A549 (cell line): ENCODE measurements around the gene AHI1. TPM values are rescaled to one million over a fixed set of nuclear protein-coding genes. Genes with fewer than 3 reads are reported as not detected.
"Not testable (repeated sequence)": the region's sequence is repeated elsewhere in the genome, so short reads cannot be mapped to it uniquely, and the experiment has no call there.

Experiments
- ATAC-seq, 2 experiments: fragments of 200-7000 bp in 1 of 2; fragments of >200 bp in 1 of 2; cut with Nextera tagmentation in 1 of 2; cut with Tn5 transposase in 1 of 2; 3 replicates each; pipeline versions ENCODE4 v1.8.0 to v1.9.1; 2018 to 2020; ENCODE audit warnings: mild to moderate bottlenecking in 1 of 2, moderate library complexity in 1 of 2
- CTCF ChIA-PET: fragments of 300-600 bp; sonication (Branson Sonifier 250); formaldehyde crosslinking; extraction: SDS; loops from one replicate; lab custom pipeline; 2021; ENCODE audit warnings: antibody characterized with exemption, inconsistent platforms; lab: Yijun Ruan, JAX
- POLR2A ChIA-PET: fragments of 350-600 bp; formaldehyde crosslinking; extraction: SDS; loops from one replicate; lab custom pipeline; 2021; ENCODE audit warnings: antibody characterized with exemption, inconsistent platforms; lab: Yijun Ruan, JAX
- DNase-seq, 2 experiments: peaks; one replicate each; pipeline versions ENCODE4 v3.0.0 to v3.0.0-alpha.2; 2011 to 2016; ENCODE audit warnings: low read depth in 1 of 2, low spot score in 1 of 2
- FAIRE-seq: peaks from 2 replicates; lab custom pipeline; 2011; peaks lifted over from hg19 to GRCh38; lab: Jason Lieb, UNC
- H3K27ac ChIP-seq, 2 experiments: fragments of >200 bp; sonication (Bioruptor Twin); formaldehyde crosslinking; 3 replicates each; pipeline ENCODE4 v1.5.1; 2016 to 2017
- H3K4me1 ChIP-seq: fragments of >200 bp; sonication (Bioruptor Twin); formaldehyde crosslinking; 3 replicates; pipeline ENCODE4 v1.6.1; 2016
- H3K4me2 ChIP-seq: fragments of >200 bp; sonication (Bioruptor Twin); formaldehyde crosslinking; 3 replicates; pipeline ENCODE4 v1.6.1; 2016
- H3K4me3 ChIP-seq: fragments of >200 bp; sonication (Bioruptor Twin); formaldehyde crosslinking; 3 replicates; pipeline ENCODE4 v1.5.1; 2016
- H3K9me3 ChIP-seq: fragments of >200 bp; sonication (Bioruptor Twin); formaldehyde crosslinking; 3 replicates; pipeline ENCODE4 v1.6.1; 2016
- CEBPB ChIP-seq, 2 experiments: fragments of >200 bp in 1 of 2; sonication (Bioruptor Twin) in 1 of 2; formaldehyde crosslinking in 1 of 2; IDR thresholded peaks; 2 replicates each; pipeline ENCODE4 v1.6.1; 2012 to 2016
- CHD4 ChIP-seq: fragments of 200-600 bp; sonication (generic); IDR thresholded peaks from 2 replicates; pipeline ENCODE4 v1.6.1; 2016; ENCODE audit warnings: antibody characterized with exemption, mild to moderate bottlenecking, borderline replicate concordance
- EHF ChIP-seq: fragments of 250-450 bp; sonication (Bioruptor Pico); IDR thresholded peaks from 2 replicates; pipeline ENCODE4 v1.5.0; 2020; ENCODE audit warnings: mild to moderate bottlenecking
- ESRRA ChIP-seq: fragments of 150-350 bp; IDR thresholded peaks from 2 replicates; pipeline ENCODE4 v1.6.1; 2014; ENCODE audit warnings: mild to moderate bottlenecking, low read length, borderline replicate concordance
- HES2 ChIP-seq: fragments of >200 bp; sonication (Bioruptor Twin); formaldehyde crosslinking; IDR thresholded peaks from 2 replicates; pipeline ENCODE4 v1.6.1; 2016
- HOXA7 ChIP-seq: fragments of 250-450 bp; sonication (Bioruptor Pico); IDR thresholded peaks from 2 replicates; pipeline ENCODE4 v1.5.0; 2020; ENCODE audit warnings: mild to moderate bottlenecking, moderate library complexity
- HOXB13 ChIP-seq: fragments of 250-450 bp; sonication (Bioruptor Pico); IDR thresholded peaks from 2 replicates; pipeline ENCODE4 v1.5.0; 2020; ENCODE audit warnings: low read depth, mild to moderate bottlenecking, moderate library complexity
- HOXB5 ChIP-seq: fragments of 250-450 bp; sonication (Bioruptor Pico); IDR thresholded peaks from 2 replicates; pipeline ENCODE4 v1.5.0; 2020; ENCODE audit warnings: mild to moderate bottlenecking, moderate library complexity
- JUNB ChIP-seq: fragments of >200 bp; sonication (Bioruptor Twin); formaldehyde crosslinking; IDR thresholded peaks from 2 replicates; pipeline ENCODE4 v1.6.1; 2016
- KDM5A ChIP-seq: fragments of 200-600 bp; sonication (generic); IDR thresholded peaks from 2 replicates; pipeline ENCODE4 v1.6.1; 2016; ENCODE audit warnings: antibody characterized with exemption, mild to moderate bottlenecking
- MAFK ChIP-seq: fragments of 450-650 bp; IDR thresholded peaks from 2 replicates; pipeline ENCODE4 v1.6.1; 2014; ENCODE audit not compliant: partially characterized antibody
- NPAS2 ChIP-seq: fragments of 250-450 bp; sonication (Bioruptor Pico); IDR thresholded peaks from 2 replicates; pipeline ENCODE4 v1.8.0; 2022; ENCODE audit warnings: mild to moderate bottlenecking, moderate library complexity, borderline replicate concordance
- POLR2A ChIP-seq: IDR thresholded peaks from 2 replicates; pipeline ENCODE4 v1.6.1; 2012; ENCODE audit warnings: mild to moderate bottlenecking, low read length
- RARB ChIP-seq: fragments of 250-450 bp; sonication (Bioruptor Pico); IDR thresholded peaks from 2 replicates; pipeline ENCODE4 v1.8.0; 2021; ENCODE audit warnings: mild to moderate bottlenecking, moderate library complexity
- RCOR1 ChIP-seq: fragments of 150-350 bp; IDR thresholded peaks from 2 replicates; pipeline ENCODE4 v1.6.1; 2014; ENCODE audit warnings: antibody characterized with exemption, low read length, low read depth
- SMC3 ChIP-seq: fragments of >200 bp; sonication (Bioruptor Twin); formaldehyde crosslinking; IDR thresholded peaks from 3 replicates; pipeline ENCODE4 v1.6.1; 2018; ENCODE audit warnings: inconsistent platforms
- TFCP2L1 ChIP-seq: fragments of 250-450 bp; sonication (Bioruptor Pico); IDR thresholded peaks from 2 replicates; pipeline ENCODE4 v1.5.0; 2021; ENCODE audit warnings: mild to moderate bottlenecking
- TP53 ChIP-seq: fragments of 250-450 bp; sonication (Bioruptor Pico); IDR thresholded peaks from 2 replicates; pipeline ENCODE4 v1.5.0; 2021; ENCODE audit warnings: mild to moderate bottlenecking, moderate library complexity
- USF2 ChIP-seq: fragments of 450-650 bp; IDR thresholded peaks from 2 replicates; pipeline ENCODE4 v1.6.1; 2014; ENCODE audit warnings: antibody characterized with exemption
- ZNF302 ChIP-seq: fragments of 250-450 bp; sonication (Bioruptor Pico); IDR thresholded peaks from 2 replicates; pipeline ENCODE4 v1.9.0; 2021; ENCODE audit warnings: inconsistent platforms, mild to moderate bottlenecking, moderate library complexity
- WGBS: methylation state at CpG from one replicate; pipeline ENCODE4 v1.1.6; 2017; ENCODE audit errors: missing lambda C conversion rate; 5-methylcytosine and 5-hydroxymethylcytosine counted together
- polyA plus RNA-seq, 4 experiments: library from polyadenylated mRNA; depleted of rRNA in 3 of 4; stranded (reverse); fragments of >200 nt; fragmentation: RNase III in 1 of 4; extraction: RNeasy Plus Mini Kit Qiagen cat#74134 plus additional on column Dnase treatment in 1 of 4; gene quantifications; 2 replicates in 3 of 4; 3 replicates in 1 of 4; pipeline ENCODE4 v1.2.3, GENCODE V29; 2011 to 2017
- TF ChIP-seq, protein P1 (sequence below): fragments of 250-450 bp; sonication (Bioruptor Pico); IDR thresholded peaks from 2 replicates; pipeline ENCODE4 v1.5.0; 2020; ENCODE audit warnings: low read depth, mild to moderate bottlenecking, moderate library complexity
- TF ChIP-seq, protein P2 (sequence below): IDR thresholded peaks from 2 replicates; pipeline ENCODE4 v1.6.1; 2012
- TF ChIP-seq, protein P3 (sequence below): fragments of 200-600 bp; sonication (generic); IDR thresholded peaks from 2 replicates; pipeline ENCODE4 v1.6.1; 2016; ENCODE audit warnings: antibody characterized with exemption, mild to moderate bottlenecking, moderate library complexity

Gene AHI1
- polyA plus RNA-seq, 2 of the 4 experiments (the other 2 are of a cell fraction), result 24.7 to 50.8 TPM

DNA sequence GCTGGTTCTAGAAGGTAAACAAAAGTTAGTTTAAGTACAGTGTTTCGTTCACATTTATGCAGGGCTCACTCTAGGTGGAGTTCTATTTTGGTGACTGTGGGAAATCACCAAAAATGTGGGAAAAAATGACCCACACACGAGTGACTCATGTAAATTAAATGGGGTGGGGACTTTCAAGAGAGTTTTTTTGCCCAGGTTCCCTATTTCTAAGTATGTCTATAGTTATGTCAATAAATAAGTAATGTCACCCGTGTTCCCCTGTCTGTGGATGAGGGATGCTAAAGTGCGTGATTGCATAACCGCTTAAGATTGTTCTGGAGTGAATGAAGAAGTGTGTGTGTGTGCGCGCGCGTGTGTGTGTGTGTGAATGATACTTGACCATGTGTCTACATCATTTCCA is 247.3 kb downstream of the AHI1 start:
- Histone ChIP-seq H3K9me3 (no peaks in the 10 kb centered on the region), H3K4me1 (no peaks in the 10 kb centered on the region), H3K4me2 (no peak overlapping the region), H3K27ac (no peak overlapping the region), H3K4me3 (no peak overlapping the region)
- CTCF ChIA-PET, result interaction anchor here (1.3 to 2.1 kb wide), 2 partner anchors 18 to 22 kb away, joined by 3 to 4 read pairs; no protein-coding TSS in a partner anchor
- WGBS, result 82% methylated on average over 9 of the region's 9 CpGs
- DNase-seq (no peak), FAIRE-seq (no peak), ATAC-seq (no peak)
- POLR2A ChIA-PET, result no interaction called here
- no peak for TF ChIP-seq HOXB13 (CRISPR knock-in tag)
- TF ChIP-seq ESRRA, result no peak
- TF ChIP-seq ZNF302 (CRISPR knock-in tag), result no peak
- TF ChIP-seq CEBPB (IDR thresholded peaks at IDR 0.05), result no peak
- no peak for TF ChIP-seq MAFK

GRCh38 chr6:135246412-135247012 is 251.0 kb downstream of the AHI1 start:
- FAIRE-seq, ATAC-seq, DNase-seq, POLR2A ChIA-PET, H3K4me2 ChIP-seq, H3K4me1 ChIP-seq, H3K9me3 ChIP-seq, CTCF ChIA-PET, H3K4me3 ChIP-seq, H3K27ac ChIP-seq: not testable (repeated sequence)
- WGBS, result 61% methylated on average over 8 of the region's 8 CpGs

GRCh38 chr6:135244805-135245204 is 252.7 kb downstream of the AHI1 start:
- POLR2A ChIA-PET, result no interaction called here
- CTCF ChIA-PET, result no interaction called here
- FAIRE-seq (no peak), DNase-seq (no peak), ATAC-seq (no peak)
- H3K4me3 ChIP-seq, result no peak overlapping the region
- no peaks in the 10 kb centered on the region for H3K9me3 ChIP-seq
- H3K27ac ChIP-seq, result no peak overlapping the region
- 82% methylated on average over 6 of the region's 6 CpGs for WGBS
- no peaks in the 10 kb centered on the region for H3K4me1 ChIP-seq
- TF ChIP-seq, protein P1, sequence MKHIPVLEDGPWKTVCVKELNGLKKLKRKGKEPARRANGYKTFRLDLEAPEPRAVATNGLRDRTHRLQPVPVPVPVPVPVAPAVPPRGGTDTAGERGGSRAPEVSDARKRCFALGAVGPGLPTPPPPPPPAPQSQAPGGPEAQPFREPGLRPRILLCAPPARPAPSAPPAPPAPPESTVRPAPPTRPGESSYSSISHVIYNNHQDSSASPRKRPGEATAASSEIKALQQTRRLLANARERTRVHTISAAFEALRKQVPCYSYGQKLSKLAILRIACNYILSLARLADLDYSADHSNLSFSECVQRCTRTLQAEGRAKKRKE (CRISPR knock-in tag), result no peak
- TF ChIP-seq JUNB (no peak), USF2 (no peak), RCOR1 (no peak), EHF (CRISPR knock-in tag) (no peak), TP53 (CRISPR knock-in tag) (no peak), CHD4 (no peak), KDM5A (no peak), HOXA7 (CRISPR knock-in tag) (no peak), POLR2A (no peak), NPAS2 (CRISPR knock-in tag) (no peak), HES2 (no peak), HOXB5 (CRISPR knock-in tag) (no peak), TFCP2L1 (CRISPR knock-in tag) (no peak), RARB (no peak), SMC3 (no peak)
- TF ChIP-seq, protein P2, sequence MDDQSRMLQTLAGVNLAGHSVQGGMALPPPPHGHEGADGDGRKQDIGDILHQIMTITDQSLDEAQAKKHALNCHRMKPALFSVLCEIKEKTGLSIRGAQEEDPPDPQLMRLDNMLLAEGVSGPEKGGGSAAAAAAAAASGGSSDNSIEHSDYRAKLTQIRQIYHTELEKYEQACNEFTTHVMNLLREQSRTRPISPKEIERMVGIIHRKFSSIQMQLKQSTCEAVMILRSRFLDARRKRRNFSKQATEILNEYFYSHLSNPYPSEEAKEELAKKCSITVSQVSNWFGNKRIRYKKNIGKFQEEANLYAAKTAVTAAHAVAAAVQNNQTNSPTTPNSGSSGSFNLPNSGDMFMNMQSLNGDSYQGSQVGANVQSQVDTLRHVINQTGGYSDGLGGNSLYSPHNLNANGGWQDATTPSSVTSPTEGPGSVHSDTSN, result no peak
- TF ChIP-seq, protein P3, sequence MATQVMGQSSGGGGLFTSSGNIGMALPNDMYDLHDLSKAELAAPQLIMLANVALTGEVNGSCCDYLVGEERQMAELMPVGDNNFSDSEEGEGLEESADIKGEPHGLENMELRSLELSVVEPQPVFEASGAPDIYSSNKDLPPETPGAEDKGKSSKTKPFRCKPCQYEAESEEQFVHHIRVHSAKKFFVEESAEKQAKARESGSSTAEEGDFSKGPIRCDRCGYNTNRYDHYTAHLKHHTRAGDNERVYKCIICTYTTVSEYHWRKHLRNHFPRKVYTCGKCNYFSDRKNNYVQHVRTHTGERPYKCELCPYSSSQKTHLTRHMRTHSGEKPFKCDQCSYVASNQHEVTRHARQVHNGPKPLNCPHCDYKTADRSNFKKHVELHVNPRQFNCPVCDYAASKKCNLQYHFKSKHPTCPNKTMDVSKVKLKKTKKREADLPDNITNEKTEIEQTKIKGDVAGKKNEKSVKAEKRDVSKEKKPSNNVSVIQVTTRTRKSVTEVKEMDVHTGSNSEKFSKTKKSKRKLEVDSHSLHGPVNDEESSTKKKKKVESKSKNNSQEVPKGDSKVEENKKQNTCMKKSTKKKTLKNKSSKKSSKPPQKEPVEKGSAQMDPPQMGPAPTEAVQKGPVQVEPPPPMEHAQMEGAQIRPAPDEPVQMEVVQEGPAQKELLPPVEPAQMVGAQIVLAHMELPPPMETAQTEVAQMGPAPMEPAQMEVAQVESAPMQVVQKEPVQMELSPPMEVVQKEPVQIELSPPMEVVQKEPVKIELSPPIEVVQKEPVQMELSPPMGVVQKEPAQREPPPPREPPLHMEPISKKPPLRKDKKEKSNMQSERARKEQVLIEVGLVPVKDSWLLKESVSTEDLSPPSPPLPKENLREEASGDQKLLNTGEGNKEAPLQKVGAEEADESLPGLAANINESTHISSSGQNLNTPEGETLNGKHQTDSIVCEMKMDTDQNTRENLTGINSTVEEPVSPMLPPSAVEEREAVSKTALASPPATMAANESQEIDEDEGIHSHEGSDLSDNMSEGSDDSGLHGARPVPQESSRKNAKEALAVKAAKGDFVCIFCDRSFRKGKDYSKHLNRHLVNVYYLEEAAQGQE, result no peak
- no peak overlapping the region for H3K4me2 ChIP-seq
